Ovary (tissue), 3 donors: ENCODE results near the gene NELL2.

Experiments used
- POLR2A ChIP-seq: fragments of 450-650 bp; IDR thresholded peaks from one replicate; pipeline ENCODE4 v1.6.1; 2017; ENCODE audit warnings: antibody characterized with exemption, mild to moderate bottlenecking, moderate library complexity
- TF ChIP-seq, protein P1 (sequence below), 3 donors: fragments of 450-650 bp in 2 of 3; fragments of 200-600 bp in 1 of 3; IDR thresholded peaks; one replicate each; pipeline versions ENCODE4 v1.5.1 to v1.8.0; 2016 to 2022; ENCODE audit warnings: antibody characterized with exemption in 3 of 3, mild to moderate bottlenecking in 1 of 3
- donor health status: DM: no; HTN: no; CAD: no.

- TF ChIP-seq, protein P1, sequence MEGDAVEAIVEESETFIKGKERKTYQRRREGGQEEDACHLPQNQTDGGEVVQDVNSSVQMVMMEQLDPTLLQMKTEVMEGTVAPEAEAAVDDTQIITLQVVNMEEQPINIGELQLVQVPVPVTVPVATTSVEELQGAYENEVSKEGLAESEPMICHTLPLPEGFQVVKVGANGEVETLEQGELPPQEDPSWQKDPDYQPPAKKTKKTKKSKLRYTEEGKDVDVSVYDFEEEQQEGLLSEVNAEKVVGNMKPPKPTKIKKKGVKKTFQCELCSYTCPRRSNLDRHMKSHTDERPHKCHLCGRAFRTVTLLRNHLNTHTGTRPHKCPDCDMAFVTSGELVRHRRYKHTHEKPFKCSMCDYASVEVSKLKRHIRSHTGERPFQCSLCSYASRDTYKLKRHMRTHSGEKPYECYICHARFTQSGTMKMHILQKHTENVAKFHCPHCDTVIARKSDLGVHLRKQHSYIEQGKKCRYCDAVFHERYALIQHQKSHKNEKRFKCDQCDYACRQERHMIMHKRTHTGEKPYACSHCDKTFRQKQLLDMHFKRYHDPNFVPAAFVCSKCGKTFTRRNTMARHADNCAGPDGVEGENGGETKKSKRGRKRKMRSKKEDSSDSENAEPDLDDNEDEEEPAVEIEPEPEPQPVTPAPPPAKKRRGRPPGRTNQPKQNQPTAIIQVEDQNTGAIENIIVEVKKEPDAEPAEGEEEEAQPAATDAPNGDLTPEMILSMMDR (IDR thresholded peaks at IDR 0.05), result no peak
- no peak for TF ChIP-seq POLR2A
Observed at GRCh38 chr12:44875954-44876543, at the start of gene NELL2.
